NK-92 (cell line): ENCODE measurements around the gene SLC6A12.
"Not testable (repeated sequence)": the region's sequence is repeated elsewhere in the genome, so short reads cannot be mapped to it uniquely, and the experiment has no call there.

Experiments
- DNase-seq: peaks from one replicate; lab custom pipeline; 2025; ENCODE audit not compliant: unreplicated experiment; lab: John Stamatoyannopoulos, UW

Gene SLC6A12

GRCh38 chr12:235967-236366, 22.0 kb upstream of the SLC6A12 start:
- DNase-seq = not testable (repeated sequence)

DNA sequence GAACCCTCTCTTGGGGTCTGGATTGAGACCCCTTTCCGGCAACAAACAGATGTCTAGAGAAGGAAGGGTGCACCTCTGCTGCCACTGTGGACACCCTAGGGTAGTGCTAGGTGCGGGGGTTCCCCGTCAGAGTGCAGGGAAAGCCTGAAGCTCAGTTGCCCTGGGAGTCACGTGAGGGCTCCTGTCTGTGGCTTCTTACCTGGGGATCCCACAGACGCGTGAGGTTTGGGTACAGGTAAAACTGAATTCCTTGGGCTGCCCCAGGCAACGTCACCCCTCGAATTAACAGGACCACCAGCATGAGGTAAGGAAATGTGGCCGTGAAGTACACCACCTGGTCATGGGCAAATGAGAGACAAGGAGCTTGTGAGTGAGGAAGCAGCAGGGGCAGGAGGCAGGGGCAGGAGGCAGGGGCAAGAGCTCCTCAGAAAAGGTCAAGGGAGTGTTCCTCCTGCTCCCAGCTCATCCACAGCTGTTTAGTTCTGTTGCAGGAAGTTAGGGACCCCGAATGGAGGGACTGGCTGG, 21.0 kb upstream of the SLC6A12 start:
- DNase-seq = no peak

- DNase-seq = no peak
Observed at GRCh38 chr12:234019-234418, 20.1 kb upstream of the SLC6A12 start.

- DNase-seq = no peak
Observed at GRCh38 chr12:233615-233968, 19.6 kb upstream of the SLC6A12 start.

GRCh38 chr12:232731-233614, 19.0 kb upstream of the SLC6A12 start:
- no peak for DNase-seq

GRCh38 chr12:230925-231671, 17.1 kb upstream of the SLC6A12 start:
- DNase-seq = no peak

DNA sequence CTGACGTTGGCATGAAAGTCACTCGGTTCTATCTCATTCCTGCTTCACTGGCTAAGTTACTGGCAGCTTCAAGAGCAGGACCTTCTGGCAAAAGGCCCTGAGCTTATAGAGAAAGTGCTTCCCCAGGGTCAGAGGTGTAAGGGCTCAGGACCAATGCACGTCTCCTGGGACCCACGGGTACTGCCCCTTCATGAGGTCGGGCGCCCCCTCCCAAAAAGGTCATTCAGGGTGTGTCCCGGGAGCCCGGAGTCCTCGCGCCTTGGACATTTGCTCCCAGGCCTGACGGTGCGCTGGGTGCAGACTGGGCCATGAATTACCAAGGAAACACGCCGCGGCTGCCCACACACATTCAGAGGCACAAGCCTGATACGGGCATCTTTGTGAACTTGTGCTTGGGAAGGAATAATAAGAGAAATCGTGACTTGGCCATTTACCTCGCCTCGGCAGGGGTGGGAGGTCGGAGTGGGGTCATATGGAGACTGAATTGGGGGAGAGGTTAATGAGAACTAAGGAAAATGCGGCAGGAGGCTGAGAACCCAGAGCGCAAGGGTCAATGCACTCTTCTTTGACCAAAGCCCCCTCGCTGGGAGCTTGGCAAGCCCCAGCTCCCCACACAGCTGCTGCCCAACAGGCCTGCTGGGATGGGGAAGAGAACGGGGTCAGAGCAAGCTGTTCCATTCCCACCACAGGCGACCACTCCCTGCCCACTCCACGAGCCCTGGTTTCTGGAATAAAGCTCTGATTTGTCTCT, 15.7 kb upstream of the SLC6A12 start:
- DNase-seq = no peak

DNA sequence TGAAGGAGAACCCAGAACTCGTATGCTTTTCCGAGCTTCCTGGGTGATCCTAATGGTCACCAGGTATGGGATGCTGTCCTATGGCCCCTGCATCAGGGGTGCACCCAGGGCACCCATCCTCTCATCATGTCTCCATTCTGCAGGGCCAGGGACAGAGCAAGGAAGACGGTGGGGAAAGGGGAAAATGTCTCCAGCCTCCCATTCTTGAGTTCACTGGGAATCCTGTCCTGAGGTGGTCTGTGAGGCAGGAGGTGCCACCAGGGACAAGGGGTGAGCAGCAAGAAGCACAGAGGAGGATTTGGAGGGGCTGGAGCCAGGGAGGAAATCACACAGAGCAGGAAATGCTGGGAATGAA, 14.9 kb upstream of the SLC6A12 start:
- DNase-seq = no peak

DNA sequence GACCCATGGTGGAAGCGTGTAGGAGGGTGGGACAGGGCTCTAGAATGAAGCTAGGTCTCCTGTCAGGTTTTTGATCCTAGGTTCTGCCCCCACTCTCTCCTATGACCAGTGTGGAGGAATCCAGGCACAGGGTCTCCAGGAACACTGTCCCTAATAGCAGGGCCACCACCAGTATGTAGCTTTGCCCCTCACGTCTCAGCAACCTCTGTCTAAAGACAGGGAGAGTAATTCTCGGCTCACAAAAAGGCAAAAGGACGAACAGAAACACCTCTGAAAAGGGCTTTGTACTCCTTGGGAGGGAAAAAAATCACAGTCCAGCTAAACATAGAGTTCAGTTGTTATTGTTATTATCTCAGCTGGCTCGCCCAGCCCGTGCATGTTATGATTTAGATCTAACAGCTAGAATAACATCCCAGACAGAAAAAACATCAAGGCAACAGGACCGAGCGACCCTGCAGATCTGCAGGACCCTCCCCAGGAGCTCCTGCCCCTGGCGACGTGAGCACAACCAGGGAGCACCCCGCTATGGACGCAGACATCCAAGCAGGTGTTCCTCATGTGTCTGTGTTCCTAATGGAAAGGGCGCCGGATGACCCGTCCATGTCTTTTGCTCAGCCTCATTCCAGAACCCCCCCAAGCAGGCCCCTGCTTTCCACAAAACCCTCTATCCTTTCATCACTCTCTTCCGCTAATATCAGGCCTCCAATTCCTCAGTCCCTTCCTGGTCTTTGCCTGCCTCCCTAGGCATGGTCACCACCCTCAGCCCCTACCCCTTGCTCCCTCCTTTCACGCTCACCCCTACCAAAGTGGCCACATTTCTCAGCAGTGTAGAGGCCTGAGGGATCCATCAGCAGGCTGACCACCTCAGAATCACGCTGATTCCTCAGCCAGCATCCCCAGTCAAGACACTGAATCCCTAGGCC, 14.2 kb upstream of the SLC6A12 start:
- no peak for DNase-seq

DNA sequence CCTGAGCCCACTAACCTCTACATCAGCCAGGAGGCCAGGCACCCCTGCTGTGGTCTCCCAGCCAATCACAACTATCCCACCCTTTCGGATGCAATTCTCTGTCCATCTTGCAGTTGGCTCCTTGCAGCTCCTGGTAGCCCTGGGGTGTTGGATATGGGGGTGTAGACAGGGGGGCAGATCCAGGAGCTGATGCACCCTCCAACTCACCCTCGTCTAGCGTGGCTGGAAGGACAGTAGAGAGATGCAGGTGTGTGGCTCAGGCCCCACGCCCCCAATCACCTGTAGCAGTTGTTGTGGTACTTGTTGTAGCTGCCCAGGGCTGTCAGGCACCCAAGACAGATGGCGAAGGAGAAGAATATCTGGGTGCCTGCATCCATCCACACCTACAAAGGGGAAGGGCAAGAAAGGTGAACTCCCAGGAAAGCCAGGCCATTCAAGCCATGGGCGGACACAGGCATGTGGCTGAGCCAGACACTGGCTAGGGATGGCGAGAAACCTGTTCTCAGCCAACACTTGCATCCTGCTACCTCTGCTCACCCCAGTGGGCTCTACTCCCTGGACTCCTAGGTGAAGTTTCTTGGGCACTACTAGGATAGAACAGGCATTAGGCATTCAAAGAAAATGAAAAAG, 13.4 kb upstream of the SLC6A12 start:
- DNase-seq = no peak

DNA sequence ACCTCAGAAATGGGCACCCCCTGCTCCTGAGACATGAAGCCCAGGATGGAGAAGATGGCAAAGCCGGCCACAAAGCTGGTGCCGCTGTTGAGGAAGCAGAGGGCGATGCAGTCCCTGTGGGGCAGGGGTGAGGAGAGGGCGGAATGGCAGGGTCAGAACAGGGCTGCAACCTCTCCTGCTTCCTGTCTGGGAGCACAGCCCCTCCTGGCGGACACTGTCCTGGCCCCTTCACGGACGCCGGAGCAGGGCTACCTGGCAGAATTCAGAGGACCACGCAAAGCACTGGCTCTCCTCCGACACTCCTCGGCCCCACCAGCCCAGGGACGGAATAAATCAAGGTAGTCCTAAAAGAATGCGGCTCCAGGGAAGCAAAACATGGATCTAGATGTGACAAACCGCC, 12.4 kb upstream of the SLC6A12 start:
- DNase-seq = no peak

GRCh38 chr12:225012-225411, 11.1 kb upstream of the SLC6A12 start:
- no peak for DNase-seq

- DNase-seq = no peak
Observed at GRCh38 chr12:224330-224729, 10.4 kb upstream of the SLC6A12 start.

DNA sequence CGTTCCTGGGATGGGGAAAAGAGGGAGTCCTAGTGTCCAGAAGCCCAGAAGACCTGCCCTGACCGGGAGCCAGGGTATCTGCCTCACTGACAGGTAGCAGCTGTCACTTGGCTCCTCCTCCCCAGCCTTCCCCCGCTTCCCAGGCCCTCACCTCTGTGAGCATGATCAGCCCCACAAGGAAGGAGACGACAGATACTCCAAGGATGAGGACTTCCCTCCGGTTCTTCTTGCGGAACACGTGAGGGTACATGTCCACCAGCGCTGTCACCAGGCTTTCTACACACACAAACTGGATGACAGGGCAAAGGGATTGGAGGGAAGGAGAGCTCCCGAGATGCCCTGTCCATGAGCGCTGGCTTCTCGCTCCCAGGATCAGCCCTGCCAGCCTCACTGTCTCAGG, 9.9 kb upstream of the SLC6A12 start:
- DNase-seq = no peak

DNA sequence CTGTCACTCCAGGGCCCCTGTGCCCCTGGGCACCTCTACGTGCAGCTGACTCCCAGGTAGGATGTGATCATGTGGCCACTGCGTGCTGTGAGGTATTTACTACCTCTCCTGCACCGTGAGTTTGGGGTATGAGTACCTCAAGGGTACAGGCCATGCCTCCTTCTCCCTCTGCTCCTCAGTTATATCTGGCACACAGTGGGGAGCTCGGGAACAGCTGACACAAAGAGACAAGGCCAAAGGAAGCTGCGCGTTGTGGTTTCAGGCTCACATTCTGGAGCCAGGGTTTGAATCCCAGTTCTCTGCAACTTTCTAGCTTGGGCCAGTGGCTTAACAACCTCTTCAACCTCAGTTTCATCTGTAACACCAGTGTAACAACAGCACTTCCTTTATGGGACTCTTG, 7.8 kb upstream of the SLC6A12 start:
- no peak for DNase-seq

GRCh38 chr12:220946-221550, 7.1 kb upstream of the SLC6A12 start:
- DNase-seq = no peak

GRCh38 chr12:220491-220890, 6.5 kb upstream of the SLC6A12 start:
- DNase-seq = no peak

DNA sequence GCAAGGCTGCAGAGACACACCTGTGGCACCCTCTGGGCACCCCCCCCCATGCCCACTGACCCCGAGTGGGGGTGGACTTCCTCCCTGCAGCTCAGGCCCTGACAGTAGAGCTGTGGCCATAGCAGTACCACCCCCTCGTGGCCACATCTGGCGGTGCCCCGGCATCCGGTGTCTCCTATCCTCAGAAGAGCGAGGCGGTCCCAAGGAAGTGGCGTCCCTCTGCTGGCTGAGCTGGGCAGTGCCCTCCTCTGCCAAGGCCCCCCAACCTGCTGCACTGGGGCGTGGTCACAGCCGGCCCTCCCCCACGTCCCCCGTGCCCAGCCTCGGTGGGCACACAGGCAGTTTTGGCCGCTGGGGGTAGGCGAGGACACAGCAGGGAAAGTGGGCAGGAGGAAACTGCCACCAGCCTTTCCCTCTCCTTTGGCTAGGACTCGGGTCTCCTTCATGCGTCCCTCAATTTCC, 6.0 kb upstream of the SLC6A12 start:
- no peak for DNase-seq

DNA sequence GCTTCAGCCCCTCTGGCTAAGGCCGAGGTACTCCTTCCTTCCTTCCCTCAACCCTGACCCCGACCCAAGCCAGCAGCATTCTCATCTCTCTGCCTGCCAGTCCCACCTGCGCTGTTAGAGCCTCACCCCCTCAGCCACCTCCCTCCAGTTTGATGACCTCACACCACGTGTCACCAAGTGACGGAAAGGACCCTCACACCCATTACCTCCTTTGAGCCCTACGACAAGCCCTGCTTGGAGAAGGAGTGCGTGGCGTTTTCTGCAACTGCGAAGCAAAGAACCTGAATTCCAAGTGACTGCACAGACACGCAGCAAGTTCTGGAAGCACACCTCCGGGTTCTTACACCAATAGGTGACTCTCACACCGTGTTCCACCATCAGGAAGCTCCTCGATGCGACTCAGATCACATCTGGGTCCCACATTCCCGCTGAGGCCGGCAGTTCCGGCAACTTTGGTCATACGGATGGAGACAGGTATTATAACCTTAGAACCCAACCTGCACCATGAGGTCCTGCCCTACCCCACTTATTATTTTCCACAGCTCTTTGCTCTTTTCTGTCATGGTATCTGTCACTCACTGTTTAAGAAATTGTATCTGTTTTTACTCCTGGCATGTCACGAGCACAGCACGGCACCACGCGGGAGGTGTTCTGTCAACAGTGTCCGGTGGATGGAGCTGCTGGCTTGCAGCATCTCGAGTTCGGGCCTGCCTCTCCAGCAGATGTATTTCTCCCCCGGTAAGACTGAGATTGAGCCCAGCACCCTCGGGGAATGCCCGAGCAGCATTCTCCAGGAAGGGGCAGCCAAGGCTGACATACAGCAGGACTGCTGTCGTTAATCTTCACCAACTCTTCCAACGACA, 5.0 kb upstream of the SLC6A12 start:
- DNase-seq = no peak
